Ectodermal cell (in vitro differentiated cells): Measurements from ENCODE around the gene TTLL5.
"Not testable (repeated sequence)": the region's sequence is repeated elsewhere in the genome, so short reads cannot be mapped to it uniquely, and the experiment has no call there.

Source experiments
- H3K27ac ChIP-seq: 2 replicates; pipeline ENCODE4 v1.7.0; 2013; ENCODE audit warnings: mild to moderate bottlenecking, low read depth, low read length; ENCODE audit not compliant: insufficient read depth, poor library complexity, severe bottlenecking
- H3K27me3 ChIP-seq: 2 replicates; pipeline ENCODE4 v1.7.0; 2013; ENCODE audit warnings: mild to moderate bottlenecking, low read length; ENCODE audit not compliant: insufficient read depth, control insufficient read depth, poor library complexity, severe bottlenecking
- H3K36me3 ChIP-seq: one replicate; pipeline ENCODE4 v1.7.0; 2013; ENCODE audit warnings: low read length; ENCODE audit not compliant: control insufficient read depth, insufficient read depth
- H3K4me1 ChIP-seq: one replicate; pipeline ENCODE4 v1.7.0; 2013; ENCODE audit warnings: low read length; ENCODE audit not compliant: control insufficient read depth, insufficient read depth
- H3K4me3 ChIP-seq: 2 replicates; pipeline ENCODE4 v1.7.0; 2013; ENCODE audit warnings: low read depth, low read length, control low read depth; ENCODE audit not compliant: insufficient read depth
- H3K9me3 ChIP-seq: 2 replicates; pipeline ENCODE4 v1.7.0; 2013; ENCODE audit warnings: mild to moderate bottlenecking, low read length, moderate library complexity; ENCODE audit not compliant: control insufficient read depth
- WGBS, 2 experiments: methylation state at CpG; one replicate each; pipeline ENCODE4 v1.1.7; 2013; ENCODE audit warnings: missing lambda C conversion rate in 2 of 2; 5-methylcytosine and 5-hydroxymethylcytosine counted together

TTLL5 gene

DNA sequence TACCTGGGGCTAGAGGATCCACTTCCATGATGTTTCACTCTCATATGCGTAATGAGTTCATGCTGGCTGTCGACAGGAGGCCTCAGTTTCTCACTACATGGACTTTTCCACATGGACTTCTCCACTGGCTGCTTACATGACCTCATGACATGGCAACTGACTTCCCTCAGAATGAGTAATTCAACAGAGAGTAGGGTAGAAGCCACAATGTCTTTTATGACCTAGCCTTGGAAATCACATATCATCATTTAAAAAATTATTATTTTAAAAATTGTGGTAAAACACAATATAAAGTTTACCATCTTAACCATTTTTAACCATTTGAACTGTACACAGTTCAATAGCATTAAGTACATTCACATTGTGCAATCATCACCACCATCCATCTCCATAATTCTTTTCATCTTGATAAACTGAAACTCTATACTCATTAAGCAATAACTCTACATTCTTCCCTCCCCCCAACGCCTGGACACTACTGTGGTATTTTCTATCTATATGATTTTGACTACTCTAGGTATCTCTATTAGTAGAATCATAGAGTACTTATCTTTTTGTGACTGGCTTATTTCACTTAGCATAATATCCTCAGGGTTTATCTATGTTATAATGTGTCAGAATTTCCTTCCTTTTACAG is 176.2 kb downstream of the TTLL5 start:
- no peak overlapping the region for H3K4me3 ChIP-seq
- H3K9me3 ChIP-seq = no peaks in the 10 kb centered on the region
- 91 to 95% methylated on average over 2 to 3 of the region's 3 CpGs for WGBS, 2 experiments
- no peaks in the 10 kb centered on the region for H3K27me3 ChIP-seq
- no peak overlapping the region for H3K27ac ChIP-seq
- peaks cover 4% of the 10 kb centered on the region for H3K36me3 ChIP-seq
- H3K4me1 ChIP-seq = no peaks in the 10 kb centered on the region

DNA sequence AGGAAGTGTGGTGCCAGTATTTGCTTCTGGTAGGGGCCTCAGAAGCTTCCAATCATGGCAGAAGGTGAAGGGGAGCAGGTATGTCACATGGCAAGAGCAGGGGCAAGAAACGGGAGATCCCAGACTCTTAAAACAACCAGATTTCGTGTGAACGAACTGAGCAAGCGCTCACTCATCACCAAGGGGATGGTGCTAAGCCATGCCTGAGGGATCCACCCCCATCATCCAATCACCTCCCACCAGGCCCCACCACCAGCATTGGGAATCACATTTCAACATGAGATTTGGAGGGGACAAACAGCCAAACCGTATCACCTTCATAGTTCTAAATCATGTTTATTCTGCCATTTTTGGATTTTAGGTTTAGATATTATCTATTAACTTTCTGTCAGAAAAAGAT is 179.9 kb downstream of the TTLL5 start:
- peaks cover 4% of the 10 kb centered on the region for H3K36me3 ChIP-seq
- 82% methylated on average over 5 of the region's 5 CpGs for WGBS, 2 experiments
- no peak overlapping the region for H3K27ac ChIP-seq
- H3K27me3 ChIP-seq = no peaks in the 10 kb centered on the region
- no peak overlapping the region for H3K4me3 ChIP-seq
- no peaks in the 10 kb centered on the region for H3K9me3 ChIP-seq
- no peaks in the 10 kb centered on the region for H3K4me1 ChIP-seq

DNA sequence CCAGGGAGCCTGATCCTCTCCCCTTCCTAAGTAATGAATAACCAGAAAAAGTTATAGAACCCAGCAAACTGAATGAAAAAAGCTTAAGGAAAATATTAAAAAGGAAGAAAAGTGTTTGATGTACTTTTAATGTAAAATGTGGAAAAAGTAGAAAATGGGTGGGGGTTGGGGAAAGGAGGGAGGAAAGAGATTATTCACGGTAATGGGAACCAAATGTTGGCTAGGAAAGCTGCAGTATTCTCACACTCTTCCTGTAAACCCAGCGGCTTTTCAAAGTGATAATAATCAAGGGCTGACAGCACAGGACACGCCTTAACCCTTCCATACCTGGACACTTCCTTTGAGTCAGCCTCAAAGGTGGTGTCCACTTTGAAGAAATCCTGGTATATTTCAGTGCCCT is 181.5 kb downstream of the TTLL5 start:
- WGBS, 2 experiments = 83 to 88% methylated on average over 3 of the region's 3 CpGs
- no peak overlapping the region for H3K27ac ChIP-seq
- H3K27me3 ChIP-seq = no peaks in the 10 kb centered on the region
- H3K9me3 ChIP-seq = no peaks in the 10 kb centered on the region
- H3K36me3 ChIP-seq = peaks cover 4% of the 10 kb centered on the region
- no peak overlapping the region for H3K4me3 ChIP-seq
- H3K4me1 ChIP-seq = no peaks in the 10 kb centered on the region

DNA sequence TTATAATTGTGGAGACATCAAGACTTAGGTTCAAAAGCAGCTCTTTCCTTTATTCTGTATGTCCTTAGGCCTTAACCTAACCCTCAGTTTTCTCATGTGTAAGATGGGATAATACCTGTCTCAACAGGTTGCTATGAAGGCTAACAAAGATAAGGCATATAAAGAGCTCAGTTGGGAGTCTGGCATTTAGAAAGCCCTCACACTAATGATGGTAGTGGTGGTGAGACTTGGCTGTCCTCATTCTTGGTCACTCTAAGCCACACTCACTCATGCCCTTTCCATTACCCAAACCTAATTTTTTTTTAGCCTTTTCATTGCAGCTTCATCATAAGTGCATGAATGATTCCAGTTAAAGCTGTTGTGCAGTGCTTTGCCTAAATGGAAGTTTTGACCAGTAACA is 183.4 kb downstream of the TTLL5 start:
- Histone ChIP-seq H3K4me3 (no peak overlapping the region), H3K9me3 (no peaks in the 10 kb centered on the region)

DNA sequence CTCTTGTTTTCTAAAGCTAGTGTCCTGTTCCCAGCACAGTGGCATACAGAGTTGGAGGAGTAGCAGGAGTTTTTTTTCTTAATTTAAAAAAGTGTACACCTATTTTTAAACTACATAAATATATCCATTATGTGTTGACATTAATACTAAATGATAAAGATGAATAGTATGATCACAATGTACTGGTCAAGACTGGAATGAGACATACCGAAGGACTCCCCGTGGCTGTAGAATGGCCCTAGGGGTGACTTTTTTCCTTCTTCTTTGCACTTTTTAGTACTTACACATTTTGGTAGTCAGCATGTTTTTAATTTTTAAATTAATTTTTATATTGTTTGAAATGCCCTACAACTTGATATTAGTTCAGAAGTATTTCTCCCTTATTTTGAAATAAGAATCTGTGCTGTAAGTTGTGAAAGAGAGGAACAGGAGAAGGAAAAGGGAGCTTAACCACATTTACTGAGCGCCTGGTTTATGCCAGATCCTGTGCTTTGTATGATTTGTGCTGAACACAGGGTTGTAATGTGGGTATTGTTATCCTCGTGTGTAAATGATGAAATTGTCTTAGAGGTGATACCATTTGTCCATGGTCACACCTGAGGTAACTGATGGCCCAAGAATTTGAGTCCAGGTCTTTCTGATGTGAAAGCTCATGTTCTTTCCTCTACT is 184.2 kb downstream of the TTLL5 start:
- peaks cover 4% of the 10 kb centered on the region for H3K4me1 ChIP-seq
- no peaks in the 10 kb centered on the region for H3K27me3 ChIP-seq
- H3K9me3 ChIP-seq = no peaks in the 10 kb centered on the region
- no peak overlapping the region for H3K4me3 ChIP-seq
- WGBS, 2 experiments = 93 to 99% methylated on average over 4 of the region's 4 CpGs
- H3K27ac ChIP-seq = no peak overlapping the region
- H3K36me3 ChIP-seq = no peaks in the 10 kb centered on the region

More for the DNA sequence above, 183.4 kb downstream of the TTLL5 start:
- Histone ChIP-seq H3K4me1 (peaks cover 4% of the 10 kb centered on the region), H3K27ac (no peak overlapping the region), H3K36me3 (no peaks in the 10 kb centered on the region), H3K27me3 (no peaks in the 10 kb centered on the region)

DNA sequence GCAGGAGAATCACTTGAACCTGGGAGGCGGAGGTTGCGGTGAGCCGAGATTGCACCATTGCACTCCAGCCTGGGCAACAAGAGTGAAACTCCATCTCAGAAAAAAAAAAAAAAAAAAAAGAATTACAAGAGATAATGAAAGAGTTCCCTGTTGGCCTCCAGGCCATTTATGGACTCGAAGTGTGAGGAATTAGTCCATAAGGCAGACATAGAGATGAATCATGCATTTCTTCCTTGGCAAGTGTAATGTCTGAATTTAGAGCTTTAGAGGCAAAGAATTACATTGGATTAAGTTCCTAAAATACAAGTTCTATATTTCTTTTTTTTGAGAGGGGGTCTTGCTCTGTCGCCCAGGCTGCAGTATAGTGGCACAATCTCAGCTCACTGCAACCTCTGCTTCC is 185.6 kb downstream of the TTLL5 start:
- not testable (repeated sequence) for H3K36me3 ChIP-seq
- 83 to 92% methylated on average over 4 to 5 of the region's 5 CpGs for whole genome bisulfite sequencing, 2 experiments

DNA sequence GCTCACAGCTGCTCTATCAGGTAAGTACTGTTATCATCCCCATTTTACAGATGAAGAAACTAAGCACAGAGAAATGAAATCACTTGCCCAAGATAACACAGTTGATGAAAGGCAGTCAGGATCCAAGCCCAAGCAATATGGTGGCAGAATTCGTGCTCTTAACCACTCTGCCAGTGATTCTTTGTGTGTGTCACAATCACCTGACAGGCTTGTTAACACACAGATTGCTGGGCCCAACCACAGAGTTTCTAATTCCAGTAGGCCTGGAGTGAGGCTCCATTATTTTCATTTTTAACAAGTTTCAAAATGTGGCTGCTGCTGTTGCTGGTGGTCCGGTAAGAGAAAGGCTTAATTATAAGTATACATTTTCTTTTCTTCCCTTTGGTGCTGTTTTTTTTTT is 186.5 kb downstream of the TTLL5 start:
- no peak overlapping the region for H3K27ac ChIP-seq
- H3K9me3 ChIP-seq = no peaks in the 10 kb centered on the region
- H3K4me1 ChIP-seq = peaks cover 4% of the 10 kb centered on the region
- H3K27me3 ChIP-seq = no peaks in the 10 kb centered on the region
- no peak overlapping the region for H3K4me3 ChIP-seq
- 87 to 91% methylated on average over 1 of the region's 2 CpGs for WGBS, 2 experiments
- no peaks in the 10 kb centered on the region for H3K36me3 ChIP-seq

More for the DNA sequence above, 185.6 kb downstream of the TTLL5 start:
- H3K4me3 ChIP-seq, H3K4me1 ChIP-seq, H3K27me3 ChIP-seq, H3K9me3 ChIP-seq, H3K27ac ChIP-seq: not testable (repeated sequence)

DNA sequence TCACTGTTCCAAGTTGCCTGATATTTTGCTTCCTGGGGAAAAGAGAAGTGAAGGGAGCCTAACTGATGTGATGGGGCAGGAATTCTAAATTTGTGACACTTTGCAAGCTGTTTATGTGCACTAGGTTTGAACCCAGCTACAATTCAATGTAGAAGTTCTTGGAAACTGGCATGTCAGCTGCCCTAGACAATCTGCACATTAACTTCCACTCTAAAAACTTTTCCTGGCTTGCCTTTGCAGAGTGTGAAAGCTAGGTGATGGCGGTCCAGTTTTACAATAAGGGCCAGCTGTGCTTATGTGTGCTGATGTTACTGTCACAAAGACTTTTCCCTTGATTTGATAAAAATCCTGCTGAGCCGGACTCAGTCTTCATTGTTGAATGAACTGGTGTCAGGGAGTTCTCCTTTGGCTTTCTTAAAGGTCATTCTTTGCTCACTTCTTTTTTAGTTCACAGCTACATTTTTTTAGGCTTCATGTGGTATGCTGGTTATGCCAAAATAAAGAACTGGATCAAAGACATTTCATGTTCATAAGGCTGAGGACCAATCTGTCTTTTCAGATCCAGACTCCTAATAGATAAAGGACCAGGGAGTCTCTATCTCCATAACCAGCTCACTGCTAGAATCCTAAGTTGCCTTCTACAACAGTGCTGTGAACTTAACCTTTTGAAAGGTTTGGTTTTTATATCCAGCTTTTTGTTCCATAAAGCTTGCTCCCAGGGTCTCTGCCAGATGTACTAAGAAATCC is 187.3 kb downstream of the TTLL5 start:
- Histone ChIP-seq H3K9me3 (no peaks in the 10 kb centered on the region), H3K4me3 (no peak overlapping the region), H3K36me3 (no peaks in the 10 kb centered on the region), H3K4me1 (peaks cover 4% of the 10 kb centered on the region), H3K27me3 (no peaks in the 10 kb centered on the region), H3K27ac (no peak overlapping the region)
- WGBS, 2 experiments = 91 to 100% methylated on average over 2 of the region's 2 CpGs

DNA sequence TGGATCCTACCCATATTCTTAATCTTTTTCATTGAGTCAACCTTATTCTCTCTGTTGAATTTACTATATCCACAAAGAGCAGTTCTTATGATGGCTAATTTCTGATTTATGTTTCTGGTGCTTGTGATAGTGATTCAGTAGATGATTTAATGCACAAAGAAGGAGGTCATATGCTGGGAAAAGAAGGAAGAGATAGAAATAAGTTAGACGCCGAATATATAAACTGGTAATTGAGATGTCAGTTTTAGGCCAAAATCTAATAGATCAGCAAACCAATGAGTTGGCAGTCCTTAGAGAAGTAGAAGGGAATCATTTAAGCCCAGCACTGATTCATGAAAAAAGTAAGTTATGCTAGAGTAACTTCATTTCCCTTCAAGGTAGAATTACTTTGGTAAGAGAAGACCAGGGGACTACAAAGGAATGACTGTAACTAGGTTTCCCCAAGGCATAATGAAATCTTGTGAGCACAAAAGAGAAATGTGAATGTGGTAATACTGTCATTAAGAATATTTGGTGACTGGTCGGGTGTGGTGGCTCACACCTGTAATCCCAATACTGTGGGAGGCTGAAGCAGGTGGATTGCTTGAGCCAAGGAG is 188.4 kb downstream of the TTLL5 start:
- Histone ChIP-seq H3K36me3 (no peaks in the 10 kb centered on the region), H3K4me1 (peaks cover 4% of the 10 kb centered on the region), H3K4me3 (no peak overlapping the region), H3K27me3 (no peaks in the 10 kb centered on the region), H3K27ac (no peak overlapping the region), H3K9me3 (no peaks in the 10 kb centered on the region)
- WGBS, 2 experiments = 94 to 96% methylated on average over 3 of the region's 3 CpGs

DNA sequence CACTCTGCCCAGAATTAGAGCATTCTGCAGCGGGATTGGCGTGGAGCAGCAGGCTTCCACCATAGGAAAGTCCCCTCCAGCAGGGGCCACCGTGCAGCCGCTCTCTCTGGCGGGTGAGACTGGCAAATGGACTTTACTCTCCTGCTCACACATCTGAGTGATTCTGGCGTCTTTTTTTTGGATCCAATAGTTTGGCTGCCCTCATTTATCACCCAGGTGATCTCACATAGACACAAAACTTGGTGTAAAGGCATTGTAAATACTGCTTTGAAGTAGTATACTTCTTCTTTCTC is 190.5 kb downstream of the TTLL5 start:
- Histone ChIP-seq H3K27me3 (no peaks in the 10 kb centered on the region), H3K27ac (no peak overlapping the region), H3K4me3 (no peak overlapping the region), H3K36me3 (no peaks in the 10 kb centered on the region), H3K9me3 (no peaks in the 10 kb centered on the region), H3K4me1 (peaks cover 4% of the 10 kb centered on the region)
- 80 to 81% methylated on average over 6 of the region's 6 CpGs for WGBS, 2 experiments
